Gastrocnemius medialis (tissue), 4 donors: ENCODE data around the gene MKRN2OS.

Experiments used
- POLR2A ChIP-seq, 2 donors: fragments of 450-650 bp; IDR thresholded peaks; one replicate each; pipeline ENCODE4 v1.6.1; 2017; ENCODE audit warnings: antibody characterized with exemption in 2 of 2, mild to moderate bottlenecking in 2 of 2, moderate library complexity in 2 of 2
- TF ChIP-seq, protein P1 (sequence below), 5 experiments: fragments of 450-650 bp in 3 of 5; fragments of 200-600 bp in 2 of 5; sonication (generic) in 2 of 5; IDR thresholded peaks in 4 of 5; conservative IDR thresholded peaks in 1 of 5; 1 replicate in 4 of 5; 2 replicates in 1 of 5; pipeline ENCODE4 v1.5.1; 2016 to 2019; ENCODE audit warnings: antibody characterized with exemption in 5 of 5, mild to moderate bottlenecking in 3 of 5, moderate library complexity in 3 of 5

DNA sequence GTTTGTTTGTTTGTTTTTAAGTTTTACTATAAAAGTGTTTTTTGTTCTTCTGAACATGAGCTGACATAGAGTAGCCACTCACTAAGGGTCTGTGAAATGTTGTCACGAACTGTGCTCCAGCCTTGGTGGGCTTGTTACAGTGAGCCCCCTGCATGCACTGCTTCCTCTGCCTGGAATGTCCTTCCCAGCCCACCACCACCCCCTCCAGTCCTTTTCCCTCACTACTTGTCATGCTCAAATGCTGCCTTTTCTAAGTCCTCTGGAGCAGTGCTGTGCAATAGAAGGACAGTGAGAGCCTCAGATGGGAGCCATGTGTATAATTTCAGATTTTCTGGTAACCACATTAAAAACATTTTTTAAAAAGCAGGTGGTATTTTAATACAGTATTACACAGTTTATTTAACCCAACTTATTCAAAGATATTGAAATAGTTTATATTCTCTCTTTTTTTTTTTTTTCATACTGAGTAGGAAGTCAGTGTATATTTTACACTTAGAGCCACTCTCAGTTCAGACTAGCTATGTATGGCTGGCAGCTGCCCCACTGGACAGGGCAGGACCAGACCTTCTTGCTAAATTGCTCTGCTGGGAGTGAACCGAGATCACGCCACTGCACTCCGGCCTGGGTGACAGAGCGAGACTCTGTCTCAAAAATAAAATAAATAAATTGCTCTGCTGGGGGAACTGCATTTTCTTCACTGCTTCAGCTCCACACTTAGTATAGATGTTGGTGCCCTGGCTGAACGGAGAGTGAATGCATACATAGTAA lies 26.9 kb downstream of the MKRN2OS start:
- TF ChIP-seq, protein P1, sequence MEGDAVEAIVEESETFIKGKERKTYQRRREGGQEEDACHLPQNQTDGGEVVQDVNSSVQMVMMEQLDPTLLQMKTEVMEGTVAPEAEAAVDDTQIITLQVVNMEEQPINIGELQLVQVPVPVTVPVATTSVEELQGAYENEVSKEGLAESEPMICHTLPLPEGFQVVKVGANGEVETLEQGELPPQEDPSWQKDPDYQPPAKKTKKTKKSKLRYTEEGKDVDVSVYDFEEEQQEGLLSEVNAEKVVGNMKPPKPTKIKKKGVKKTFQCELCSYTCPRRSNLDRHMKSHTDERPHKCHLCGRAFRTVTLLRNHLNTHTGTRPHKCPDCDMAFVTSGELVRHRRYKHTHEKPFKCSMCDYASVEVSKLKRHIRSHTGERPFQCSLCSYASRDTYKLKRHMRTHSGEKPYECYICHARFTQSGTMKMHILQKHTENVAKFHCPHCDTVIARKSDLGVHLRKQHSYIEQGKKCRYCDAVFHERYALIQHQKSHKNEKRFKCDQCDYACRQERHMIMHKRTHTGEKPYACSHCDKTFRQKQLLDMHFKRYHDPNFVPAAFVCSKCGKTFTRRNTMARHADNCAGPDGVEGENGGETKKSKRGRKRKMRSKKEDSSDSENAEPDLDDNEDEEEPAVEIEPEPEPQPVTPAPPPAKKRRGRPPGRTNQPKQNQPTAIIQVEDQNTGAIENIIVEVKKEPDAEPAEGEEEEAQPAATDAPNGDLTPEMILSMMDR (IDR thresholded peaks at IDR 0.05 in 4 of 5, conservative IDR thresholded peaks at IDR 0.05 in 1 of 5) = no peak
- TF ChIP-seq POLR2A (IDR thresholded peaks at IDR 0.05) = no peak
